HG03575 (cell line): ENCODE data around the gene GPAT2.
"Not testable (repeated sequence)": the region's sequence is repeated elsewhere in the genome, so short reads cannot be mapped to it uniquely, and the experiment has no call there.

ENCODE experiments used
- ATAC-seq: cut with Tn5 transposase; IDR thresholded peaks from one replicate; pipeline ENCODE4 v1.9.1; 2021; ENCODE audit not compliant: unreplicated experiment, insufficient number of reproducible peaks, low FRiP score; ENCODE audit errors: extremely low read depth

Gene GPAT2

DNA sequence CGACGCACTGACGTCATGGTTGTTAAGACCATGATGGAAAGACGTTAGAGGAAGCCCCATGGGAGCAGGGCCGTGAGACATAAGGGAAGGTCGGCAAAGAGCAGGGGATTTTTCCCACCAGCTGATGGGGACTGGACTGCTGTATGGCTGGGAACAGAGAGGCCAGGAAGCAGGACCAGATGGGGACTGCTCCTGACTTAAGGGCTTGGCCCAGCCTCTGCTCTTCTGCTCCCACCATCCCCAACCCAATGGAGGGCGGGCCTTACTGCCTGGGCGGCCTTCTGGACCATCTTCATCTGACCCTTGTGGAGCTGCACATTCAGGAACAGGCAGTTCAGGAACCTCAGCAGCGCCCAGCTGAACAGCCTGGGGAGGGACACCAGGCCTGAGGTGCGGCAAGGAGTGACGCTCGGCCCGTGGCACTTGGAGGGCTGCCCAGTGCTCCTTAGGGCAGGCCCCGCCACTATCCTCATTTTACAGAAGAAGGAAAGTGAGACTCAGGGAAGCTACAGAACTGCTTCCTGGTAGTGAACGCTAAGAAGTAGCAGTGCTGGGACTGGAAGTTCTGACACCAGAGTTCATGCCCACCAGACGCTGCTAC, 6.9 kb downstream of the GPAT2 start:
- not testable (repeated sequence) for ATAC-seq

DNA sequence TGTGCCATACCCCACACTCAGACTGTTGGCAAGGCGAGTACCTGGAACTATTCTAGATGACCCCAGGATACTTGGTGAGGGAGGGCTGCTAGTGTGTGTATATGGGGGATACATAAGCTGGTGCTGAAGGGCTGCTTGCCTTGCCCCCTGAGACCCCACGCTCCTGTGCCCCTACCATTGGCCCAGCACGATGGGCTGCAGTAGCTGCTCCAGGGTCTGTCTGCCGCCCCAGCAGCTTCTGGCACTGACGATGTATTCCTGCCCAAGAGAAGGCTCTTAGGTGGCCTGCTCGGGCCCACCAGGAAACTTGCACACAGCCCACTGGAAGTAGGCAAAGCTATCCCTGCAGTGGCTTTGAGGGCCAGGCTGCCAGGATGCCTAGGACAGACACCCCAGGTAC, 9.0 kb downstream of the GPAT2 start:
- not testable (repeated sequence) for ATAC-seq

DNA sequence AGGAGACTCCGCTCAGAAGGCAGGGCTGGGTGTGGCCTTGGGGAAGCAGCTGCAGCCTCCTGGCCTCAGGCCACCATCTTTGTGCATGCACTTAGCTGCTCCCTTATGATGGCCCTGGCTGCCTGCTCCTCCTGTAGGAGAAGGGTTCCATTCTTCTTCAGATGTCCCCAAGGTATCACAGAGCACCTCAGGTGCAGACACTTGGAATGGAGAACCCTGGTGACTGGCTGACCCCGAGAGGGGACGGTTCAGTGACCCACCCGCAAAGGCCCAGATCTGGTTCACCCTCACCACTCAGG, 9.6 kb downstream of the GPAT2 start:
- no peak for ATAC-seq

DNA sequence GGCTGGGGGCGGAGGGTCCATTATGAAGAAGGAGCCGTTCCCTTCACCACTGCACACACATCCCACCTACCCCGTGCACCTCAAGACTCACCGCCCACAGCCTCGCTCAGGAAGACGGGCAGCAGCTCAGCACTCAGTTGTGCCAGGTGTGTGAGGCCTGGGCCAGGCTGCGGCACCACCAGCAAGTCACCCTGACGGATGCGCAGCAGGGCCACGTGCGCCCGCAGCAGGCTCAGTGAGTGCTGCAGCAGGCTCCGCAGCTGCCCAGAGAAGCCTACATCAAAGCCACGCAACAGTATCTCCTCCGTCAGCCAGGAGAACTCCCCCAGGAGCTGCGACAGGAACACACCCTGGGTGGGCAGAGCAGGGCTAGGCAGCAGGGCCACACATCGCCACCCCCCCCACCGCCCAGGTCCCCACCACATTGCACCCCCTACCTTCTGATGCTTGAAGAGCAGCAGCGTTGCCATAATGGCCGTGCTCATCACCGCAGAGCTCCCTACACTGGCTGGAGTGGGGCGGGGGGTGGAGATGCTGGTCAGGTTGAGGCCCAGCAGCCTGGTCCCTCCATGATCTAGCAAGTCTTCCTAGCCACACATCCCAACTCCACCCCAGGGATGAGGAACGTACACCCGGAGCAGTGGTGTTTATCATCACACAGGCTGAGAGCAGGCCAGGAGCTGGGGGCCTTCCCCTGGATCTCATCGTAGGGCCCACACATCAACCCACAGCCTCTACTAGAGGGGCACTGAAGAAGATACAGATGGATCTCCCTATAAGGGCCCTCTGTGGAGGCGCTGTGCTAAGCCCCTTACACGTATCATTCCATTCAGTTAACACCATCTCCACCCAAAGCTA, 10.2 kb downstream of the GPAT2 start:
- ATAC-seq: no peak

DNA sequence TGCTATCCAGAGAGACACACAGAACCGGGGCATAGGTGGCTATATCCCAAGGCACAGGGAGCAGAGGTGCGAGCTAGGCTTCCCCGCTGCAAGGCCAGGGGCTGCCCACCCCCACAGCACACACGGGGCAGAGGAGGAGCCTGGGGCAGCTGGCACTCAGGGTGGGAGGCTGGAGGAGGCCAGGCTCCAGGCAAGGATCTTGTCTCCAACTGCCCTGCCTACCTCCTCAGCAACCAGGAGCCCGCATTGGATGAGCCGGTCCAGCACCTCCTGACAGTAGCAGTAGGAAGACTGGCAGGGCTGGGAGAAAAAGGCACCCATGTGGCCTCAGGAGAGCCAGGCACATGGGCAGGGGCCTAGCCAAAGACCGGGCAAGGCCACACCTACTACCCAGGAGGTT, 11.0 kb downstream of the GPAT2 start:
- not testable (repeated sequence) for ATAC-seq

DNA sequence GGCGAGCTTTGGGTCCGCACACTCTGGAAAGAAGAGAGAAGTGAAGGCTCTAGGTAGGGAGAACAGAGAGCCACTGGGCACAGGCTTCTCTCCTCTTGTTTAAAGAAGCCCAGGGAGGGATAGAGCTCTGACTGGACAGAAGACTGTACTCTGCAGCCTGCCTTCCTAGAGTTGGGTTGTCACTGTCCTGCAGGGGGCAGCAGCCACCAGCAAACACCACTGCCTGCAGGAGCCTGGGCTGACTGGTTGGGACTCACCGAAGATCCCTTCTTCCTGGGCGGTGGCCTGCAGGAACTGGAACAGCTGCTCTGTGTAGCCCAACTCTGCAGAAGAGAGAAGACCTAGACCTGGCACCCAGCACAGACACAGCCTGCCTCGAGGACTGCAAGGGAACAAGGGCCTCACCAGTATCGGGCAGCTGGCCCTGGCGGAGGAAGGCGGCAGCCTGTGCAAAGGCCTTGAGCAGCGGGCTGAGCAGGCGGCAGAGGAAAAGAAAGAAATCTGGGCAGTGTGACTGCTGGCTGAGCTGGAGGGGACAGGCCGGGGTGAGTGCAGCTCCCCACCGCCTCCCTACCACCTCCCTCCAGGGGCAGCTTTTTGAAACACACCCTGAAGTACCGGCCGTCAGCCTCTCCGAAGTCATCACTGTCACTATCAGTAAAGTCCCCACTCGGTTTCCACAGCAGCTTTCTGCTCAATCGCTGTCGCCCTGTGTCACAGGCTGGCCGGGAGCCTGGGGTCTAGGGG, 11.8 kb downstream of the GPAT2 start:
- ATAC-seq: not testable (repeated sequence)

DNA sequence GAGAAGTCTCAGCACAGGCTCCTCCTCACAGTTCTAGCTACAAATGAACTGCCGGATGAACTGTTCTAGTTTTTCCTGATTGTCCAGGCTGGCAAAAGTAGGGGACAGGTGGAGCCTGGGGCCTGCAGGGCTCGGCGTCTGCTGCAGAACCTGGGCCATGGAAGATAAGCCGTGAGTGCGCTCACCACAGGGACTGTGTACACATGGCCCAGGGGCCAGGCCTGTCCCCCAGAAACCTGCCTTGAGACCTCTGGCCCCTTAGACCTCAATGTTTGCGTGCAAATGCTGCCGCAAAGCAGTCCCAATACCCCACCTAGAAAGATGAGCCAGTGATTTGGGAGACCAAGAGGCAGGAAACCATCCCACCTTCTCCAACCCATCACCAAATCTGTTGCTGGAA, 12.6 kb downstream of the GPAT2 start:
- ATAC-seq: not testable (repeated sequence)

DNA sequence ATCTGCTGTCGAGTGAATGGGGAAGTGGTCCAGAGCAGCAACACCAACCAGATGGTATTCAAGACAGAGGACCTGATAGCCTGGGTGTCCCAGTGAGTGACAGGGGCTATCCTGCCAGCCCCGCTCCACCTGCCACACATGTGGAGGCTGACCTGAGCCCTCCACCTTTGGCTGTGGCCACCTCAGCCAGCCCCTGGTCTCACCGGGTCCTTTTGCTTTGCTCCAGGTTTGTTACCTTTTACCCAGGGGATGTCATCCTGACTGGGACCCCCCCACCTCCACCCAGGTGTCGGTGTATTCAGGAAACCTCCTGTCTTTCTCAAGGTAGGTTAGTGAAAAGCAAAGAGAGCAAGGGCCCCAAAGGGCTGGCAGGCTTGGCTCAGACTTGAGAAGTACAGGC, 13.6 kb downstream of the GPAT2 start:
- ATAC-seq: not testable (repeated sequence)

DNA sequence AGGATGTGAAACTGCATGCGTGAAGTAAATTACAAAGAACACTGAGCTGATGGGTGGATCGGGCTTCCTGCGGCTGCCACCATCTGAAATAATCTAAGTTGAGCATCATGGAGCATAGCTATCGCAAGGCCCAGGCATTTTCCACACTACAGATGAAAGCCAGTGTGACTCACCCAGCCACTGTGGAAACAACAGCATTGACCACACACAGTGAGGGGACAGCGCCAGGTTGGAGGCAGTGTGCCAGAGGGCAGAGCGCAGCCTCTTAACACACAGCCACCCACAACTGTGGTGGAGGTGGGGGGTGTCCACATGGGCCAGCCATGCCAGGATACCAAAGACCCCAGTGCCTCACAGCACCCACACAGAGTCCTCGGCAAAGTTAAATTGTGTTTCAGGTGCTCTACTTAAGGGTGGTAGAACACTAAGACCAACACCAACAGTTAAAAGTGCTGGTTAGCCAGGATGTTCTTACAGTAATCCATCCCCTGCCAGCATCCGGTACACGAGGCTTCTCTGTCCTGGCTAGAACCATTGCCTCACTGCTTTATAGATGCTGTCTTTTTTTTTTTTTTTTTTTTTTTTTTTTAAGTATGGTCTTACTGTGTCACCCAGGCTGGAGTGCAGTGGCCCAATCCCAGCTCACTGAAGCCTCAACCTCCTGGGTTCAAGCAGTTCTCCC, 14.7 kb downstream of the GPAT2 start:
- ATAC-seq: not testable (repeated sequence)

DNA sequence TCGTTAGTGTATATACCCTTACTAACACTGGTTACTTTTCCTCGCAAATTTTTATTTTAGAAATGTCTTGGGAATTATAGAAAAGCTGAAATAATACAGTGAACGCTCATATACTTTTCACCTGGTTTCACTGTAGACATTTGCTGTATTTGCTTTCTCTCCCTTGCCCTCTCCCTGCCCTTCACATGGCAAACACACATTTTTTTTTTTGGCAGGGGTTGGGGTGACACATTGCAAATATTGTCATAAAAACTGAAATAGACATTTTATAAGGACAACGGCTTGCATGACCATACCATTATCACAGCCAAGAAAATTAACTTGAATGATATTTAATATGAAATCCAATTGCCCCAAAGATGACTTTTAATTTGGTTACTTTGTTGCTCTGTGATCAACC, 18.4 kb downstream of the GPAT2 start:
- not testable (repeated sequence) for ATAC-seq

DNA sequence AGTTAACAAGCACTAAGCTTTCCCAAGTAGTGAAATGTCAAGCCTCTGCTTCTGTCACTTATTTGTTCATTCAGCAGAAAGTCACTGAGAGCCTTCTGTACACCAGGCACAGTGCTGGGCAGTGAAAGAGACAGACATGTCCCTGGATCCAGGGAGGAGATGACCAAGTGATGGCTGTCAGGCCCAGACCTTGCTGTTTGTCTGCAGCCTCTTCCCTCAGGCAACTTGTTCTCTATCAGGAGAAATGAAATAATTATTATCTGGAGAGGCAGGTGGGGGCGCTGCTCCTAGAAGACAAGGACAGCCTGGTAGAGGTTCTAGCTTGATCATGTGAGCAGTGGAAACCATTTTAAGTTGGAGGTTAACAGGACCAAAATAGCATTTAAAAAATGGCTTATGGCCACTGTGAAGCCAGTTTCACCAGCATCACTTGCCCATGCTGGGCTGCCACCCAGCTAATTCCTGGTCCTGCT, 21.9 kb downstream of the GPAT2 start:
- ATAC-seq: not testable (repeated sequence)

DNA sequence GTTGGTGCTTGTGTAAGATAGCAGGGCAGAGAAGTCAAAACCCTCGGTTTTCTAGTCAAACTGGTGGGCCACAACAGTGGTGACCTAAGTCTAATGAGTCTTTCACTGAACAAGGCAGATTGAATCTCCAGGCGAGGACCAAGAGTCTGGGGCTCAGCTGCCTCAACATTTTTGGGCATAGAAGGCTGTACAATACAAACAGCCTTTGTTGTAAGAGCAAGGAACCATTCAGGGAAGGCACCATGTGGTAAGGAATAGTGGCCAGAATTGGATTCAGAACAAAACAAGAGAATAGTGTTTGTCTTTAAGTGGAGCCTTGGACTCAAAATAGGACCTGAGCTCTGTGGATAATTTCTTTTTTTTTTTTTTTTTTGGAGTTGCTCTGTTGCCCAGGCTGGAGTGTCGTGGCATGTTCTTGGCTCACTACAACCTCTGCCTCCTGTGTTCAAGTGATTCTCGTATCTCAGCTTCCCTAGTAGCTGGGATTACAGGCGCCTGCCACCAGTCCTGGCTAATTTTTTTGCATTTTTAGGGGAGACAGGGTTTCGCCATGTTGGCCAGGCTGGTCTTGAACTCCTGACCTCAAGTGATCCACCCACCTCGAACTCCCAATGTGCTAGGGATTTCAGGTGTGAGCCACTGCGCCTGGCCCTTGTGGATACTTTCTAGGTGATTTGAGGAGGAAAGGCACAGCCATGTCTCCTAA, 22.5 kb downstream of the GPAT2 start:
- ATAC-seq: not testable (repeated sequence)

DNA sequence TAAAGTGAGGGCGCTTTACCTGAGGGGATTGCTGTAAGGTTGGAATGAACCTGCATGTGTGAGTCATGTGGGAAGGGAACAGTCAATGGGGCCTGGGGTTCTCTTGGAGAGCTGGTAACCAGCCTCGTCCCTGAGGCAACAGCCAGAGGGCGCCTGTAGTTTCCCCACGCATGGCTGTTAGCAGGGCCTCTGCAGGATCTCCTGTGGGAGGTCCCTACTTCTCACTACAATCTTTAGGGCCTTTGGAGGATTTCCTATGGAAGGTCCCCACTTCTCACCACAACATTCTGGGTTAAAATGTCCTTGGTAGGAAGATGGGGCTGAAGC, 23.6 kb downstream of the GPAT2 start:
- not testable (repeated sequence) for ATAC-seq

DNA sequence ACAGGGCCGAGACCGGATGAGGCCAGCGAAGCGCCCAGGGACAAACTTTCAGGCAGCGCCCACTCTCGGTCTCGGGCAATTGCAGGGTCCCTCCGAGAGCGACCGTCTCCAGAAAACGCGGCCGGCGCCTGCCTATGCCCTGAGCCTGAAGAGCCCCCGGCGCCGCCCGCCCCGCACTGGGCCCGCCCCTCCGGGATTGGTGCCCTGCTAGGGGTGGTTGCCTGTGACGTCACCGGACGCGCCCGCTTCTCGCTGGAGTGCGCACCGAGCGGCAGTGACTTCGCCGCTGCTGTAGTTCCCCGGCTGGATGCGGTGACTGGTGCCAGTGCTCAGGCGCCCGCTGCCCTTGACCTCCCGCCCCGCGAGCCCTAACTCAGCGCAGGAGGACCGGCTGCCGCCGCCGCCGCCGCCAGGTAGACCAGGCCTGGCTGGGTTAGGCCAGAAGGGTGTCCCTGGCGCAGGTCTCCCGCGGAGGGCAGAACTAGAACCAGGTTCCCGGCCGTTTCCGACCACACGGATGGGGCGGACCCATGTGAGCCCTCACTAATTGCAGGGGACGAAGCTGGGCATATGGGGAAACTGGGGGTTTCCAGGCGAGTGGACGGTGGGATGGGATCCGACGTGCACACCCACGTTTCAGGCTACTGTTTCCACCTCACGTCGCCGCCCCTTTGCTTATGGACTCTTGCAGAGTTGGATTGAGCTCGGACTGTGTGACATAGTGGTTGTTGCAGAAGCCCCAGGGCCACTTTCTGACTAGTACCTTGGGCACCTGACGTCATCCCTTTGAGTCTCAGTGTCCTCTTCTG, 24.2 kb downstream of the GPAT2 start:
- not testable (repeated sequence) for ATAC-seq

DNA sequence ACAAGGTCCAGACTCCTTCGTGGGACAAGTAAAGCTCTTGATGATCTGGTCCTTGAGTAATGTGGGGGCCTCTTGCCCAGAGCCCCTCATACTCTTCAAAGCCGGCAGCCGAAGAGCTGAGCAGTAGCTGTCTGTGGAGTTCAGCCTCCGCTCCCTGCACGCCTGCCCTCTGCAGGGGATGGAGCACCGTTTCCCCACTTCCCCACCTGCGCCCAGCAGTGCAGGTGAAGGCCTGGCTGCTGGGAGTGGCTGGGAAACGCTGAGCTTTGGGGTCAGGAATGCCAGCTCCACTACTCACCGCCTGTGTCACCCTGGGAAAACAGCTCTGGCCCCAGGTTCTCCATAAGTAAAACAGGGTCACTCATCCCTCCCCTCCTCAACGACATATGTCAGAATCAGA, 24.9 kb downstream of the GPAT2 start:
- not testable (repeated sequence) for ATAC-seq

DNA sequence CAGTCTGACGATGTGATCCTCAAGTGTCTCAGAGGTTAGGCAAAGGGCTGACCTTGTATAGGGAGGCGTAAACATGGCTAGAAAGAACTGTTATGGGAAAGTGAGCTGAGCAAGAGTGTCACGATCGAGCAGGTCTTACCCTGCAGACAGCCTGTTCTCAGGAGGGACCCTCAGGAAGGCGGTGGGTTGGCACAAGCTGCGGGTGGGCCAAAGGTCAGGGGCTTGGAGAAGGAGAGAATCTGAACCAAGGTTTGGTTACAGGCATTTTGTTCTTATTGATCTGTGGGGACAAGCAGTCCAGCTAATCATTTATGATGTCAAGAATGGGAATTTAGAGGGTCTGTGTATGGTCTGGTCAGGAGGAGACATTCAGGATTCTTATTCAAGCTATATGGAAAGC, 26.7 kb downstream of the GPAT2 start:
- ATAC-seq: not testable (repeated sequence)

DNA sequence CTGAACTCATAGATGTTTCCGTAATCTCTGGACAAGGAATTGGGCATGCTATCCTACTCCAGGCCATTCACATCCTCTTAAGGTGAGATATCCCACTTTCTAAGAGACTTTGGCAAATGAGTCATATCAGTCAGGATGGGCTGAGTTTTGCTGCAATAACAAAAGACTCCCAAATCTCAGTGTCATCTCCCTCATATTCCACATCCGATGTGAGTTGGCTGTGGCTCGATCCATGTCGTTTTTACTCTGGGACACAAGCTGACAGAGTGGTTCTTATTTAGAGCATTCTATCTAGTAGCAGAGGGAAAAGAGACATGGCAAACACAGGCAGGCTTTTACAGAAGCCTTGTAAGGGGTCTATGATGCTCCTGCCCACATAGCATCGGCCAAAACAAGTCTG, 28.5 kb downstream of the GPAT2 start:
- not testable (repeated sequence) for ATAC-seq
